Activated naive CD4-positive, alpha-beta T cell treated with anti-CD3 and anti-CD28 coated beads, Interleukin-2, amount 10 ng/mL, durations not matched to agents 7 days and 5 days (primary cell): Measurements from ENCODE around the gene UNC93B1.

ENCODE experiments used
- CTCF ChIA-PET: fragments of 350-600 bp; sonication (Branson Sonifier 250); formaldehyde crosslinking; loops from one replicate; lab custom pipeline; 2021; ENCODE audit warnings: antibody characterized with exemption; lab: Charles Lee
- DNase-seq: peaks from one replicate; pipeline ENCODE4 v3.0.0-alpha.2; 2020
- H3K27ac Mint-ChIP-seq: one replicate; pipeline ENCODE4 v1.8.0; 2021; ENCODE audit warnings: mild to moderate bottlenecking, moderate library complexity, mixed read lengths
- H3K27me3 Mint-ChIP-seq: one replicate; pipeline ENCODE4 v1.8.0; 2021; ENCODE audit warnings: mild to moderate bottlenecking, mixed read lengths
- H3K36me3 Mint-ChIP-seq: one replicate; pipeline ENCODE4 v1.8.0; 2021; ENCODE audit warnings: mixed read lengths
- H3K4me1 Mint-ChIP-seq: one replicate; pipeline ENCODE4 v1.8.0; 2021; ENCODE audit warnings: mixed read lengths
- H3K4me3 Mint-ChIP-seq: one replicate; pipeline ENCODE4 v1.8.0; 2021; ENCODE audit warnings: mild to moderate bottlenecking, moderate library complexity, mixed read lengths
- H3K9me3 Mint-ChIP-seq: one replicate; pipeline ENCODE4 v1.8.0; 2021; ENCODE audit warnings: mixed read lengths

UNC93B1 gene

DNA sequence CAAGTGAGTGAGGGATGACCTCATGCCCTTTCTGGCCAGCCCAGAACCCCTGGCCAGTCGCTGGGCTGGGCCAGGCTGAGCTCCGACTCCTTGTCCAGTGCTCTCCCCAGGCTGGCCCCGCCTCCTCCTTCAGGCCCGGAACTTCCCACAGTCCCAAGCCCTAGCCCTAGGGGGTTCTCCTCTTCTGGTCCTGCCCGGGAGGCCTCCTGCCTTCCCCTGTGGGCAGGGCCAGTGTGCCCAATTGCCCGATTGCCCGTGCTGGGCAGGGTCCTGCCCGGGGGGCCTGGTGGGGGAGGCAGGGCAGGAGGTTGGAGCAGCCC lies 39.1 kb upstream of the UNC93B1 start:
- Mint-ChIP-seq H3K36me3 (peaks cover 13% of the 10 kb centered on the region), H3K27ac (no peak overlapping the region), H3K27me3 (no peaks in the 10 kb centered on the region), H3K4me3 (no peak overlapping the region), H3K4me1 (peaks cover 15% of the 10 kb centered on the region), H3K9me3 (no peaks in the 10 kb centered on the region)
- no peak for DNase-seq
- CTCF ChIA-PET = no interaction called here

DNA sequence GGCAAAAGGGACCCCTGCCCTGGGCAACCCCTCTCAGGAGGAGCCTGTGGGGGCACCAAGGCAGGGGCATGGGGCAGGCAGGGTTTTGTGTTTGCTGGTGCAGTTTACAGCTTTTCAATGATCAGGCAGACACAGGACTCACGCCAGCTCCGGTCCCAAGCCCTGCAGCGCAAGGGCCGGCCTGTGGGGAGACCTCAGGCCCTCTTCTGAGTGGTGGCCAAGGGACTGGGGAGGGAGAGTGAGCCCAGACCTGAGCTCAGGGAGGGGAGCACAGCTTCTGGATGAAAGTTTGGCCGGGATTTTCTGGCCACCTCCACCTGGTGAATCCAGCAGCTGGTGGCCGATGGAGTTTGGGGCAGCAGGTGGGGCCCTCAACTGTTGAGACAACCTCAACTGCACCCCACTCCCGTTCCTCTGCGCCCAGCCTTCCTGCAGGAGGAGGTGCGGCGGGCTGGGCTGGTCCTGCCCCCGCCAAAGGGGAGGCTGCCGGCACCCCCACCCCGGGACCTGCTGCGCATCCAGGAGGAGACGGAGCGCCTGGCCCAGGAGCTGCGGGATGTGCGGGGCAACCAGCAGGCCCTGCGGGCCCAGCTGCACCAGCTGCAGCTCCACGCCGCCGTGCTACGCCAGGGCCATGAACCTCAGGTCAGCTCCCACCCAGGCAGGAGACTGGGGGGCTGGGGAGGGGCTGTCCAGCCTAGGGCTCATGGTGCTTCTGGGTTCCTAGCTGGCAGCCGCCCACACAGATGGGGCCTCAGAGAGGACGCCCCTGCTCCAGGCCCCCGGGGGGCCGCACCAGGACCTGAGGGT lies 38.5 kb upstream of the UNC93B1 start:
- Mint-ChIP-seq H3K36me3 (peaks cover 11% of the 10 kb centered on the region), H3K4me3 (no peak overlapping the region), H3K27ac (peak overlapping the region; percentile 45), H3K9me3 (no peaks in the 10 kb centered on the region), H3K27me3 (no peaks in the 10 kb centered on the region), H3K4me1 (peaks cover 19% of the 10 kb centered on the region)
- DNase-seq = no peak
- CTCF ChIA-PET = interaction anchor here (0.6 kb wide), 1 partner anchor 156 kb away, joined by 3 read pairs; no protein-coding TSS in a partner anchor

DNA sequence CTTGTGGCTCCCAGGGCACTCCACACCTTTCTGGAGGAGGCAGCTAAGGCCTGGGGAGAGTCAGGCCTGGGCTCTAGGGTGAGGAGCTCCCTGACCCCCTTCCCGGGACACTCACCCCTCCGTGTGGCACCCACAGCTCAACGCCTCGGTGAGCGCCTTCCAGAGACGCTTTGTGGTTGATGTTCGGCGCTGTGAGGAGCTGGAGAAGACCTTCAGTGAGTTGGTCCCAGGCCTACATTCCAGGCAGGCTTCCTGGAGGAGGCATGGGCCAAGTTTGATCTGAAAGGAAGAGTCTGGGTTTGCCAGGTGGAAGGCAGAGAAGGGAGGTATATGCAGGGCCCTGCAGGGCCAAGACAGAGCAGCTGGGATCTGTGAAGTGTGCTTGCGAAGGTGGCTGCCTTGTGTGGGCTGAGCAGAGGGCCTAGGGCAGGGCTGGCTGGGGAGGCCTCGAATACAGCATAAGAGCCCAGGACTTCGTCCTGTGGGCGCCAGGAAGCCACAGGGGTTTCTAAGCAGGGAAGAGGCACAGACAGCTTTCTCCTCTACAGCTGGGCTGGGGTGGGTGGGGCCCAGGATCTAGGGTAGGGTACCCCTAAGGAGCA lies 37.8 kb upstream of the UNC93B1 start:
- H3K27ac Mint-ChIP-seq = peak overlapping the region; percentile 81
- CTCF ChIA-PET = interaction anchor here (1.6 kb wide), 1 partner anchor 32 kb away, joined by 5 read pairs; the partner anchor contains the start of gene ALDH3B1

DNA sequence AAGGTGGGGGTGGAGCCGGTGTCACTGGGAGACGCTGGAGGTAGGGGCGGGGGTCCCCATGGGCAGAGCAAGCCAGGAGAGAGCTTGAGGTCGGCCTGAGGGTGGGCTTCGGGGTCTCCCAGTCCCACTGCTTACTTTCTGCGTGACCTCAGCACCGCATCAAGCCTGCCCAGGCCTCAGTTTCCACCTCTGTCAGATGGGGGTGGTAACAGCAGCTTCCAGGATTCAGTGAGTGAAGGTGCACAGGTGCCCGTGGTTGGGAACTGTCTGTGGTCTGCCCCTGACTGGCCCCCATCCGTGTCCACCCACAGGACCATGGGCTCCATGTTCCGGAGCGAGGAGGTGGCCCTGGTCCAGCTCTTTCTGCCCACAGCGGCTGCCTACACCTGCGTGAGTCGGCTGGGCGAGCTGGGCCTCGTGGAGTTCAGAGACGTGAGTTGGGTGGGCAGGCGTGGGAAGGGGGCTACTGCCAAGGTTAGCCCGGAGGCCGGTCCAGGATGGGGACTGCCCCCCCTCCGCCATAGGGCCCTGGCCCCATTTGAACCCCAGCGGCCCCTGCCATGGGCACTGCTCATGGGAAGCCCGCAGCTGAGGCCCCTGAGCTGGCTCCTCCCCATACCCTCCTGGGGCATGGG lies 37.2 kb upstream of the UNC93B1 start:
- peak overlapping the region; percentile 95 for H3K4me3 Mint-ChIP-seq
- no peaks in the 10 kb centered on the region for H3K27me3 Mint-ChIP-seq
- CTCF ChIA-PET = interaction anchor here (1.6 kb wide), 1 partner anchor 31 kb away, joined by 5 read pairs; the partner anchor contains the start of gene ALDH3B1
- H3K9me3 Mint-ChIP-seq = no peaks in the 10 kb centered on the region
- H3K36me3 Mint-ChIP-seq = peaks cover 8% of the 10 kb centered on the region
- peaks cover 32% of the 10 kb centered on the region for H3K4me1 Mint-ChIP-seq
- H3K27ac Mint-ChIP-seq = peak overlapping the region; percentile 93
- DNase-seq = no peak

More for the DNA sequence above, 37.8 kb upstream of the UNC93B1 start:
- Mint-ChIP-seq H3K36me3 (peaks cover 10% of the 10 kb centered on the region), H3K4me3 (peak overlapping the region; percentile 54), H3K27me3 (no peaks in the 10 kb centered on the region), H3K9me3 (no peaks in the 10 kb centered on the region), H3K4me1 (peaks cover 26% of the 10 kb centered on the region)
- no peak for DNase-seq

- peaks cover 8% of the 10 kb centered on the region for H3K36me3 Mint-ChIP-seq
These were observed 36.4 kb upstream of the UNC93B1 start for GRCh38 chr11:68040101-68040956.

GRCh38 chr11:68039526-68040086 lies 35.7 kb upstream of the UNC93B1 start:
- Mint-ChIP-seq H3K4me3 (peak overlapping the region; percentile 95), H3K9me3 (no peaks in the 10 kb centered on the region), H3K4me1 (peaks cover 40% of the 10 kb centered on the region), H3K27ac (peak overlapping the region; percentile 93), H3K27me3 (no peaks in the 10 kb centered on the region), H3K36me3 (peaks cover 8% of the 10 kb centered on the region)
- peak; percentile 40 for DNase-seq
- CTCF ChIA-PET = no interaction called here

More at GRCh38 chr11:68040101-68040956, 36.4 kb upstream of the UNC93B1 start:
- Mint-ChIP-seq H3K27ac (peak overlapping the region; percentile 93), H3K9me3 (no peaks in the 10 kb centered on the region), H3K4me1 (peaks cover 39% of the 10 kb centered on the region), H3K4me3 (peak overlapping the region; percentile 95), H3K27me3 (no peaks in the 10 kb centered on the region)
- DNase-seq = peak; percentile 77
- CTCF ChIA-PET = interaction anchor here (1.6 kb wide), 1 partner anchor 30 kb away, joined by 5 read pairs; the partner anchor contains the start of gene ALDH3B1

DNA sequence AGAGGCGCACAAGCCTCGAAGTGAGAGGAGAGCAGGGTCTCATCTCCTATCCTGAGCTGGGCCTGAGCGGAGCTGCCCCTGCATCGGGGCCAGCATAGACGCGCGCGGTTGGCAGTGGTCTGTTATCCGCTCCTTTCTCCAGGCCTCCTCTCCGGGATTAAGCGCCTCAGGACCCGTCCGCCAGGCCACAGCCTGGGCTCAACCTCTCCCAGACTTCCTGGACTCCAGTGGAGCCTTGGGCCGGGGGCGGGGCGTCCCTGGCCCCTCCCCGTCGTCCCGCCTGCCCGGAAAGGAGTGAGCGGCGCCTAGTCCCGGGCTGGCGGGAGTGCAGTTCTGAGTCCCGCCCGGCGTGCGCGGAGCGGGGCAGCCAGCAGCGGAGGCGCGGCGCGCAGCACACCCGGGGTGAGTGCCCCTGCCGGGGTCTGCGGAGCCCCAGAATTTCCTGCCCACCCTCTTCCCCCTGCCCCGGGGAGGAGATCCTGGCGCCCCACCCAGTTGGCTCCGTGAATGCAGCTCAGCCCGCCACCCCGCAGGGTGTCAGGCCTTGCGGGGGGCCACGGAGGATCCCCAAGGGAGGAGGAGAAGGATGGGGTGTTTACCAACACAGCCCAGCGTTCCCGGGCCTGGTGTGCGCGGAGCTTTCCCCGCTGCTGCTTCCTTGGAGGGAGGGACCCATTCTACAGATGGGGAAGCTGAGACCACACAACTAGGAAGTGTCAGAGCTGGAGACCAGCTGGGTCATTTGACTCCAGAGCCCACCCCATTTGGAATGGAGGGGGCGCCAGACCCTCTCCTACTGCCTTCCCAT lies 35.0 kb upstream of the UNC93B1 start, which contains the start of gene TCIRG1:
Gene TCIRG1 (plus strand): TSS at position 308 of the 808 bp plus-strand sequence. CDS start 2,247 bp downstream, outside the sequence.
- peak; percentile 77 for DNase-seq
- CTCF ChIA-PET = no interaction called here
- H3K9me3 Mint-ChIP-seq = no peaks in the 10 kb centered on the region
- peak within 1 kb of the TSS; percentile 95 for H3K4me3 Mint-ChIP-seq
- peaks cover 40% of the 10 kb centered on the region for H3K4me1 Mint-ChIP-seq
- peak within 1 kb of the TSS; percentile 93 for H3K27ac Mint-ChIP-seq
- H3K27me3 Mint-ChIP-seq = no peaks in the 10 kb centered on the region
- H3K36me3 Mint-ChIP-seq = peaks cover 8% of the 10 kb centered on the region

DNA sequence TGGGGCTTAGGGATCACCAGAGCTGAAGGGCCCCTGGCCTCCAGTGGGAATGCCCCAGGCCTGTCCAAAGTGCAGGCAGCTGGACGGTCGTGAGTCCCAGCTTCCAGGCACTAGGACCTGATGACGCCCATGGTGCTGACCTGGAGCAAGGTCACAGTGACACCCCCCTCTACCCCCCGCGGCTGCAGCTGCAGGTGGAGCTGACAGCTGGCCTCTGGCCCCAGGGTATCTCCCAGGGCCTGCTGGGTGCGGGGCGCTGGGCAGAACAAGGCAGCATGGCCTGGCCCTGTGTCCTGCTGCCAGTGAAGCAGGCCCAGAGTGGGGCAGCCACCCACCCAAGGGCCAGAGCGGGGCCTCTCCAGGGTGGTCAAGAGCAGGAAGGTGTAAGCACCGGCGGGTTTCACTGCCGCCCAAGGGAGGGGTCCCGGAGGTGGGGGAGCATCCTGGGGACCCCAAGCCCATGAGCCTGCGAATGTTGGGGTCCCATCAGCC lies 34.4 kb upstream of the UNC93B1 start:
- DNase-seq = no peak
- Mint-ChIP-seq H3K36me3 (peaks cover 11% of the 10 kb centered on the region), H3K9me3 (no peaks in the 10 kb centered on the region), H3K27me3 (no peaks in the 10 kb centered on the region), H3K27ac (peak overlapping the region; percentile 45), H3K4me3 (peak overlapping the region; percentile 95), H3K4me1 (peaks cover 40% of the 10 kb centered on the region)
- CTCF ChIA-PET = no interaction called here

GRCh38 chr11:68037411-68038225 lies 33.7 kb upstream of the UNC93B1 start:
- no peaks in the 10 kb centered on the region for H3K27me3 Mint-ChIP-seq

DNA sequence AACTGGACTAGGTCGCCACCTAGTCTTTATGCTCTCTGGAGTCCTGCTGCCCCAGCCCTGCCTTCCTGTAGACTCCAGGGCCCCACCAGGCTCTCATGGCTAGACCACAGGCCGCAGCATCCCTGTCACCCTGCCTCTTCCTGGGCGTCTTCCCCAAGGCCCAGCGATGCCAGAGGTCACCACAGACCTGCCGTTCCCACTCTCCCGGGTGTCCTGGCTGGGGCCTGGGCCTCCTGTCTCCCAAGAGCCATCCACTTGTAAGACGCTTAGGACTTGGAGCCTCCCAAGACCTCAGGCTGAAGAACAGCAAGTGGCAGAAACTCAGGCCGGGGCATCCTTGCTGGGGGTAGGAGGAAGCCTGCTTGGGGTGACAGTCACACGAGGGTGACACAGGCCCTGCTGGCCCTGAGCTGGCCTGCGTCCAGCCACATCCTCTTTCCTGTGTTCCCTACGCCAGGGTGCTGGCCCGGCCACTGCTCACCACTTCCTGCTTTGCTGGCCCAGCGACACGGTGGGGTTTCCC lies 32.9 kb upstream of the UNC93B1 start:
- DNase-seq = peak; percentile 50

More at GRCh38 chr11:68037411-68038225, 33.7 kb upstream of the UNC93B1 start:
- Mint-ChIP-seq H3K27ac (peak overlapping the region; percentile 90), H3K36me3 (peaks cover 11% of the 10 kb centered on the region), H3K9me3 (no peaks in the 10 kb centered on the region), H3K4me1 (peaks cover 40% of the 10 kb centered on the region), H3K4me3 (peak overlapping the region; percentile 55)
- DNase-seq = no peak
- CTCF ChIA-PET = no interaction called here

DNA sequence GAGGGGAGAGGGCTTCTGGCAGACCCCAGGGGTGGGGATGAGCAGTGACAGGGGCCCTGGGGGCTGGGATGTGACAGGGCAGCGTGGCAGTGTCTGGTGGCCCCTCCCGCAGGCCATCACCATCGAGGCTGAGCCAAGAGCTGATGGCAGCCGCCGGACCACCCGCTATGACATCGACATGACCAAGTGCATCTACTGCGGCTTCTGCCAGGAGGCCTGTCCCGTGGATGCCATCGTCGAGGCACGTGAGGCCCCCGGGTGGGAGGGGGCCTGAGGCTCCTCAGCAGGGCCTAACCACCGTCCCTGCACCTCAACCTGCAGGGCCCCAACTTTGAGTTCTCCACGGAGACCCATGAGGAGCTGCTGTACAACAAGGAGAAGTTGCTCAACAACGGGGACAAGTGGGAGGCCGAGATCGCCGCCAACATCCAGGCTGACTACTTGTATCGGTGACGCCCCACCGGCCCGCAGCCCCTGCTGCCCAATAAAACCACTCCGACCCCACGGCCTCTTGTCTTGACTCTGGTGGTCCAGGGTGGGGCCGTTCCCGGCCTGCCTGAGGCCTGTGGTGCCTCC lies 32.3 kb upstream of the UNC93B1 start:
- Mint-ChIP-seq H3K36me3 (peaks cover 10% of the 10 kb centered on the region), H3K4me3 (no peak overlapping the region), H3K9me3 (no peaks in the 10 kb centered on the region), H3K27ac (peak overlapping the region; percentile 90), H3K27me3 (no peaks in the 10 kb centered on the region), H3K4me1 (peaks cover 40% of the 10 kb centered on the region)
- CTCF ChIA-PET = no interaction called here
- DNase-seq = no peak

More for the DNA sequence above, 32.9 kb upstream of the UNC93B1 start:
- Mint-ChIP-seq H3K27me3 (no peaks in the 10 kb centered on the region), H3K27ac (peak overlapping the region; percentile 90), H3K9me3 (no peaks in the 10 kb centered on the region), H3K4me3 (peak overlapping the region; percentile 55), H3K4me1 (peaks cover 40% of the 10 kb centered on the region), H3K36me3 (peaks cover 11% of the 10 kb centered on the region)
- CTCF ChIA-PET = no interaction called here
